ENCODE results near the gene GPSM1. TPM values are rescaled to one million over a fixed set of nuclear protein-coding genes. Genes with fewer than 3 reads are reported as not detected.

GPSM1 gene
- total and polyA plus RNA-seq, 4 donors = 12.6 to 41.6 (median 22.7) TPM

DNA sequence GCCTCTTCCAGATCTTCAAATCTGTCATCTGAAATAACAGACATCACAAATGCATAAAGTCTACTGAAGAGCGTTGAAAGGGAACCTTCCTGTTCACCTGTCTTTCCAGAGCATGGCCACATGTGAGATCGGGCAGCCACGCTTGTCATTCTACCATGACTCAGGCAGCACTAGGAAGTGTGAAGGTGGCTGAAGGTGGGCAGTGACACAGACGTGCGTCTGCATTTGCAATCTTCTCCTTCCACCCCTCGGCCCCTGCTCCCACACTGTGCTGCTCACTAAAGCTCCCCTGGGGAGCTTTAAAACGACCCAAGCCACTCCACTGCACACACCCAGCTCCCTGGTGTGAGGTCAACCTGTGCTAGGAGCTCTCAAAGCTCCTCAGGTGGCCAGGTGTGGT, 80.6 kb downstream of the GPSM1 start:
- no peak for DNase-seq
- Histone ChIP-seq H3K36me3 (ENCODE audit: control insufficient read depth in 4 of 4, insufficient read depth in 4 of 4, low read length in 4 of 4) (peaks cover 0 to 32% (median 14%) of the 10 kb centered on the region in 4 donors), H3K4me1 (ENCODE audit: control insufficient read depth in 5 of 5, insufficient read depth in 5 of 5, low read length in 5 of 5) (peaks cover 0 to 19% (median 8%) of the 10 kb centered on the region in 5 donors)

More for the DNA sequence above, 80.6 kb downstream of the GPSM1 start:
- Histone ChIP-seq H3K27ac (ENCODE audit: low read depth in 1 of 2, low read length in 1 of 2) (no peak overlapping the region), H3K4me3 (no peak overlapping the region), H3K9me3 (ENCODE audit: control insufficient read depth in 4 of 4, insufficient read depth in 3 of 4, low read length in 3 of 4) (no peaks in the 10 kb centered on the region), H3K9ac (ENCODE audit: insufficient read depth in 1 of 2, low read length in 2 of 2) (no peak overlapping the region), H3K27me3 (ENCODE audit: control insufficient read depth in 3 of 3, insufficient read depth in 3 of 3, low read length in 2 of 3) (no peaks in the 10 kb centered on the region)
- ATAC-seq (ENCODE audit: insufficient read depth, low FRiP score) = no peak
- no peak for TF ChIP-seq CTCF (IDR thresholded peaks at IDR 0.05; ENCODE audit: control extremely low read depth, extremely low read depth)
- WGBS, 2 donors = 90% methylated on average over 7 of the region's 7 CpGs

Other genes with a start within 250 kb of the GPSM1 start
- 10 to 100 TPM in 1 of 2 donors, 1 to 10 TPM in 1; 5.9 to 32.7 TPM for gene NACC2, start 232.2 kb upstream of the GPSM1 start, total RNA-seq
- gene NACC2, start 232.2 kb upstream of the GPSM1 start, polyA plus RNA-seq = 10 to 100 TPM in 1 of 2 donors, 1 to 10 TPM in 1; 9.1 to 12.0 TPM
- gene TMEM250, start 208.7 kb upstream of the GPSM1 start, total RNA-seq = 10 to 100 TPM; 13.0 to 47.9 TPM
- 10 to 100 TPM; 18.6 to 35.8 TPM for gene TMEM250, start 208.7 kb upstream of the GPSM1 start, polyA plus RNA-seq
- gene LHX3, start 122.4 kb upstream of the GPSM1 start, total RNA-seq = not detected
- not detected for gene LHX3, start 122.4 kb upstream of the GPSM1 start, polyA plus RNA-seq
- 10 to 100 TPM; 10.4 to 12.2 TPM for gene QSOX2, start 81.7 kb upstream of the GPSM1 start, total RNA-seq
- 10 to 100 TPM in 1 of 2 donors, 1 to 10 TPM in 1; 4.9 to 10.3 TPM for gene QSOX2, start 81.7 kb upstream of the GPSM1 start, polyA plus RNA-seq
- gene CCDC187, start 23.4 kb upstream of the GPSM1 start, total RNA-seq = 10 to 100 TPM; 11.4 to 16.8 TPM
- gene CCDC187, start 23.4 kb upstream of the GPSM1 start, polyA plus RNA-seq = 1 to 10 TPM; 2.0 to 2.1 TPM
- gene DNLZ, start 36.2 kb downstream of the GPSM1 start, total RNA-seq = 10 to 100 TPM in 1 of 2 donors, 1 to 10 TPM in 1; 7.7 to 34.3 TPM
- gene DNLZ, start 36.2 kb downstream of the GPSM1 start, polyA plus RNA-seq = 10 to 100 TPM; 13.1 to 20.6 TPM
- gene CARD9, start 46.1 kb downstream of the GPSM1 start, total RNA-seq = 10 to 100 TPM in 1 of 2 donors, 1 to 10 TPM in 1; 3.8 to 15.2 TPM
- gene CARD9, start 46.1 kb downstream of the GPSM1 start, polyA plus RNA-seq = 10 to 100 TPM in 1 of 2 donors, 1 to 10 TPM in 1; 7.9 to 16.0 TPM
- 10 to 100 TPM; 12.3 to 12.4 TPM for gene SNAPC4, start 72.6 kb downstream of the GPSM1 start, total RNA-seq
- 1 to 10 TPM; 6.8 to 7.3 TPM for gene SNAPC4, start 72.6 kb downstream of the GPSM1 start, polyA plus RNA-seq
- gene ENTR1, start 83.1 kb downstream of the GPSM1 start, total RNA-seq = 10 to 100 TPM; 25.5 to 48.4 TPM
- 10 to 100 TPM; 30.8 to 44.6 TPM for gene ENTR1, start 83.1 kb downstream of the GPSM1 start, polyA plus RNA-seq
- gene PMPCA, start 83.1 kb downstream of the GPSM1 start, total RNA-seq = 10 to 100 TPM; 26.5 to 44.0 TPM
- 10 to 100 TPM; 36.9 to 46.7 TPM for gene PMPCA, start 83.1 kb downstream of the GPSM1 start, polyA plus RNA-seq
- gene INPP5E, start 112.3 kb downstream of the GPSM1 start, total RNA-seq = 10 to 100 TPM in 1 of 2 donors, 1 to 10 TPM in 1; 8.4 to 18.4 TPM
- 1 to 10 TPM; 7.2 to 8.7 TPM for gene INPP5E, start 112.3 kb downstream of the GPSM1 start, polyA plus RNA-seq
- 10 to 100 TPM; 44.3 to 78.8 TPM for gene SEC16A, start 155.5 kb downstream of the GPSM1 start, total RNA-seq
- 10 to 100 TPM; 44.2 to 49.1 TPM for gene SEC16A, start 155.5 kb downstream of the GPSM1 start, polyA plus RNA-seq
- gene NOTCH1, start 218.5 kb downstream of the GPSM1 start, total RNA-seq = 100 to 1,000 TPM in 1 of 2 donors, 10 to 100 TPM in 1; 64.3 to 101 TPM
- 10 to 100 TPM; 23.9 to 24.7 TPM for gene NOTCH1, start 218.5 kb downstream of the GPSM1 start, polyA plus RNA-seq